Activated naive CD8-positive, alpha-beta T cell (primary cell): ENCODE measurements around the gene COA1.
A peak's percentile ranks its signal among the peaks of the same experiment; 100 is the strongest.

Source experiments
- H3K27ac Mint-ChIP-seq: one replicate; pipeline ENCODE4 v1.8.0; 2021; ENCODE audit warnings: mixed read lengths
- H3K27me3 Mint-ChIP-seq: one replicate; pipeline ENCODE4 v1.8.0; 2021; ENCODE audit warnings: mixed read lengths
- H3K36me3 Mint-ChIP-seq: one replicate; pipeline ENCODE4 v1.8.0; 2021; ENCODE audit warnings: mixed read lengths
- H3K4me1 Mint-ChIP-seq: one replicate; pipeline ENCODE4 v1.8.0; 2021; ENCODE audit warnings: low read depth, mixed read lengths
- H3K4me3 Mint-ChIP-seq: one replicate; pipeline ENCODE4 v1.8.0; 2021; ENCODE audit warnings: mild to moderate bottlenecking, mixed read lengths
- H3K9me3 Mint-ChIP-seq: one replicate; pipeline ENCODE4 v1.8.0; 2021; ENCODE audit warnings: low read depth, mixed read lengths

The COA1 gene

DNA sequence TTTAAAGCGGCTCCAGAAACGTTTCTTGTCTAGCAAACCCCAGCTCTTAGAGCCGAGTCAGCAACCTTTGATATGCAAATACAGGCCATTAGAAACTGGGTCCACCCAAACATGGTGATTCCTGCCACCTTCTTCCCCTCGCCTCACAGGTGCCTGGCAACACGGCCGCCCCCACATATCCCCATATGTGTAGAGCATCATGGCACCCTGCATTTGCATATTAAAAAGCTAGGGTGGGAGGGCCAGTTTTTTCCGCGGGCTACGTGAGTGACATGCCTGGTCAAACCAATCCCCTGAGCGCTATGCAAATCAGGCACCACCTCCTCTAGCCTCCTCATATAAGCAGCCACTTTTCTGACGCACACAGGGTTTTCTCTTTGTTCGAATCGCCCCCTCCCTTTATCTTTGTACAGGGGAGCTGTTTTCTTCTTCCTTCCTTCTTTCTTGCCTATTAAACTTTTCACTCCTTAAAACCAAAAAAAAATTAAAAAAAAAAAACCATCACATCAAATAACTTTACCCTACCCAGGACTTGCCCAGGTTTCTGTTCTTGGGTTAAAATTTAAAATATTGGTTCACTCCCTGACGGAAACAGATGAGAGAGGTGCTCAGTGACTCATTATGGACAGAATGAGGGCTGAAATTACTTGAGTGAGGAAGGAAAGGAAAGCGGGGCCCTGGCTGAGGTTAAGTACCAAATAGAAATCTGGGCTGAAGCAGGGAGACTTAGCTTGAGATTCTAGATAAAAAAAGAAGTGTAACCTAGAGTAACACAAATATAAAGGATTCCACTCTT lies 59.8 kb downstream of the COA1 start:
- H3K36me3 Mint-ChIP-seq, result peaks cover 42% of the 10 kb centered on the region
- H3K27ac Mint-ChIP-seq, result peak overlapping the region; percentile 93
- peak overlapping the region; percentile 76 for H3K4me3 Mint-ChIP-seq
- peaks cover 4% of the 10 kb centered on the region for H3K9me3 Mint-ChIP-seq
- H3K27me3 Mint-ChIP-seq, result no peaks in the 10 kb centered on the region
- H3K4me1 Mint-ChIP-seq, result peaks cover 93% of the 10 kb centered on the region

DNA sequence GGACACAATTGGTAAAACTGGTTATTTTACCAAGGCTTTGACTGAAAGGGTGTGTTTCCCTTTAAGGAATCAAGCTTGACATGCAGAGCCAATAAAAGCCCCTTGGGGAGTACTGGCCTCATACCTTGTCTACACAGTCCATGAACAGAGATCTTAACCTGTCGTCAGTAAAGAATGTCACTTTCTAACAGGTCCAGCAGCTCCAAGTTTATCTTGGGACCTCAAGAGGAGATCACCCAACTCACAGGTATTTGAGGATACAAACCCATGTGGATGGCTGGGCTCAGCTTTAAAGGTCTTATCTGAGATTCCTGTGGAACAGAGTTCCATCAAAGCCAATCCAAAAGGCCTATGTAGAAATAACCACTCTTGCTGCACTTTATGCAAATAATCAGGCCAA lies 61.3 kb downstream of the COA1 start:
- no peak overlapping the region for H3K4me3 Mint-ChIP-seq
- peaks cover 38% of the 10 kb centered on the region for H3K36me3 Mint-ChIP-seq
- H3K27me3 Mint-ChIP-seq, result no peaks in the 10 kb centered on the region
- H3K4me1 Mint-ChIP-seq, result peaks cover 90% of the 10 kb centered on the region
- no peak overlapping the region for H3K27ac Mint-ChIP-seq
- H3K9me3 Mint-ChIP-seq, result peaks cover 4% of the 10 kb centered on the region

DNA sequence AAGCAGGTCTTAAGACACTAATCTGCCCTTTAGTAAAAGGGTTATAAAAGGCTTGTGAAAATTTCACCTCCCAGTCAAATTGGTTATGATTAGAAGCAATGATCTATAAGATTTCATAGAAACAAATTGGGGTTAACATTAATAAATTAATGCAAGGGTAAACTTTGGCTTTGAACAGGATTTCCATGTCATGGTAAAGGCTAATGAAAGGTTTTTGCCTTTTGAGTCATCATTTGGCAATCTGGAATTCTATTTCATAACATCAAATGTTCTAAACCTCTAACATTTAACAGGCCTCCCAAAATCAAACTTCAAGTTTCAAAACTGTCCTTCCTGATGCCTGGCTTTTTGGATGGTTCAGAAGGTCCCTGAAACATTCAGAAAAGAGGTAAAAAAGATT lies 62.4 kb downstream of the COA1 start:
- Mint-ChIP-seq H3K4me1 (peaks cover 83% of the 10 kb centered on the region), H3K27me3 (no peaks in the 10 kb centered on the region), H3K27ac (peak overlapping the region; percentile 72), H3K4me3 (no peak overlapping the region), H3K9me3 (no peaks in the 10 kb centered on the region), H3K36me3 (peaks cover 33% of the 10 kb centered on the region)

DNA sequence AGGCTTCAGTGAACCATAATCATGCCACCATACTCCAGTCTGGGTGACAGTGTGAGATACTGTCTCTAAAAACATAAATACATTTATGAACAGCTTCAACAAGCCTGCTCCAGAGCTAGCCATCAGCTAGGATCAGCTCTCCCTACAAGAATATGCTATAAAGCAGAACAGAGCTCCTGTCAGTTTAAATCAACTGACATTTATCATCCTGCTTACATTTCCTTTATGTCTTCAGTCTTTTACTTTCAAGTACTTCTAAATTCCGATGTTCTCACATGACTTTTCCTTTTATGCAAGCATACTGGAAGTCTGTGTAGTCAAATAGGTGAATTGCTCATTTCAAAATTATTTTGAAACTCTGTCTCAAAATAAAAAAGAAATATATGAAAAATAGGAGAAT lies 64.6 kb downstream of the COA1 start:
- Mint-ChIP-seq H3K9me3 (no peaks in the 10 kb centered on the region), H3K36me3 (peaks cover 33% of the 10 kb centered on the region), H3K27ac (peak overlapping the region; percentile 89), H3K4me3 (no peak overlapping the region), H3K27me3 (no peaks in the 10 kb centered on the region), H3K4me1 (peaks cover 77% of the 10 kb centered on the region)

DNA sequence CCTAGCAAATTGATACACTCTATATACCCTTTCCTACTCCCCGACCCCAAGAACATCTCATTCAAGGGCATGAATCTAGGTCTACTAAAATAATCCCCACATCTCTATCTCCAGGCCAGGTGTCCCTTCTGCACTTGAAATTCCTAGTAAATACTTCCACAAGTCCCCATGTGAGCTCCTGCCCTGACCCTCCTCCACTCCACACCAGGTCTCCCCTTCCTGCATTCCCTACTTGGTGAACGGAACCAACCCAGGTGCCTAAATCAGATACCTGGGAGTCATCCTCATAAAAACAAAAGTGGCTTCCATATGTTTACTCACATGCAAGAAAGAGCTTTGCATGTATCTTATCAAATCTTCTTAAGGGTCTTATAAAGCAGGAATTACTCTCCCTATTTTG lies 69.2 kb downstream of the COA1 start:
- no peaks in the 10 kb centered on the region for H3K27me3 Mint-ChIP-seq
- H3K4me3 Mint-ChIP-seq, result peak overlapping the region; percentile 30
- H3K36me3 Mint-ChIP-seq, result peaks cover 30% of the 10 kb centered on the region
- peaks cover 71% of the 10 kb centered on the region for H3K4me1 Mint-ChIP-seq
- peak overlapping the region; percentile 77 for H3K27ac Mint-ChIP-seq
- no peaks in the 10 kb centered on the region for H3K9me3 Mint-ChIP-seq

DNA sequence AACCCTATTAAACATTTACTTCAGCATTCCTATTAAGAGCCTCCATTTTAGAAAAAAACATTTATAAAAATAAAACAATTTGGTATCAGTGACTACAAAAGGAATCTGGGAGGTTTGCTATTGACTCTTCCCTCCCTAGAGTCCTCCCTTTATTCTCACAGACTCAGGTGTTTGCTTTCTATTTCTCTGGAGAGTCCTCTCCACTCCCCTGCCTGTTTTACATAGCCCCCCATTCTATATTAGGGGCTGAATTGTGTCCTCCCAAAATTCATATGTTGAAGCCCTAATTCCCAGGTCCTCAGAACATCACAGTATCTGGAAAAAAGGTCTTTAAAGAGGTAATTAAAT lies 69.8 kb downstream of the COA1 start:
- Mint-ChIP-seq H3K4me1 (peaks cover 68% of the 10 kb centered on the region), H3K27me3 (no peaks in the 10 kb centered on the region), H3K9me3 (no peaks in the 10 kb centered on the region), H3K27ac (peak overlapping the region; percentile 77), H3K36me3 (peaks cover 31% of the 10 kb centered on the region), H3K4me3 (no peak overlapping the region)

DNA sequence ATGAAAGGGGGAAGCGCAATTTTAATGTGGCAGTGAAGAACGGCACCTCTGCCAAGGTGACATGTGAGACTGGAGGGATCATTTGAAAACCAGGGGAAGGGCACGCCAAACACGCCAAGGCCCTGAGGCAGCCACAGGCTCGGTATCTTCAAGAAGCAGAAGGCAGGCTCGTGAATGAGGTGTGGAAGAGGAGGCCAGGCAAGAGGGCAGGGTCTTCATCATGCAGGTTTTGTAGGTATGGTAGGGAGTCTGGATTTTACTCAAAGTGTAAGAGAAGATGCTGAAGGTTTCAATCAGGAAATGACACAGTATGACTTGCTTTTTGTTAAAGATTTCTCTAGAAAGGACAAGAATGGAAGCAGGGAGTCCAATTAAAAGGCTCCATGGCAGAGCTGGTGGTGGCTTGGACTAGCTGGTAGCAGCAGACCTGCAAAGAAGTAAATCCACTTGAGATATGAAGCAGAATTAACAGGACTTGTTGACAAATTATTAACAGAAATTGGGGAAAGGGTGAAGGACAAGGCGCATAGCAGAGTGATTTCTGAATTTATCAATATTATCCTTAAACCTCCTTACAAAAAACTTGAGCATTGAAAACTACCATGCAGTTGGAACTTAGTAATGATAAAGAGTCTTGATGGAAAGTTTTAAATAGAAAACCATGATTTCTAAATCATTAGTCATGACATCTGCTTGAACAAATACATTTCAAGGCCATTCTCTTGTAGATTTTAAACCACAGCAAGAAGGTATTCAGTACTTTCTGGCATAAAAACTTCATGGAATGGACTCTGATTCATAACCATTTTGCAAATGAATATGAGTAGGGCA lies 70.4 kb downstream of the COA1 start:
- H3K4me1 Mint-ChIP-seq, result peaks cover 68% of the 10 kb centered on the region
- H3K27ac Mint-ChIP-seq, result peak overlapping the region; percentile 98
- peaks cover 37% of the 10 kb centered on the region for H3K36me3 Mint-ChIP-seq

DNA sequence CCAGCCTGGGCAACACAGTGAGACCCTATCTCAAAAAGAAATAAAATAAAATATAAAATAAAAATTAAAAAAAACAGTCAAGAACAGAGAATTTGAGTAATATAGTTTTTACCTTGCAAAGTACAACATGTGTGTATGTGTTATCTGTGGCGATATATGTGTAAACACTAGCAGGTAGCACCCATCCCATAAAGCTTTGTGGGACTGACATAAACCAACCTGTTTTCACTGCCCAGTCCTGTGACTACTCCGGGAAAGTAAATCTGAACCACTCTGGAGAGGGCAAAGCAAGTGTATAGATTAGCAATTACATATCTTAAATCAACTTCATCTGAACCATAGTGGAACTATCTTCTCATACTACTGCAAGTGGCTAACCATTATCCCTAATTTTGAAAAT lies 72.3 kb downstream of the COA1 start:
- H3K27ac Mint-ChIP-seq, result peak overlapping the region; percentile 79
- no peaks in the 10 kb centered on the region for H3K9me3 Mint-ChIP-seq
- H3K27me3 Mint-ChIP-seq, result no peaks in the 10 kb centered on the region
- peaks cover 77% of the 10 kb centered on the region for H3K4me1 Mint-ChIP-seq
- no peak overlapping the region for H3K4me3 Mint-ChIP-seq
- H3K36me3 Mint-ChIP-seq, result peaks cover 36% of the 10 kb centered on the region

More for the DNA sequence above, 70.4 kb downstream of the COA1 start:
- Mint-ChIP-seq H3K4me3 (peak overlapping the region; percentile 71), H3K9me3 (no peaks in the 10 kb centered on the region), H3K27me3 (no peaks in the 10 kb centered on the region)

DNA sequence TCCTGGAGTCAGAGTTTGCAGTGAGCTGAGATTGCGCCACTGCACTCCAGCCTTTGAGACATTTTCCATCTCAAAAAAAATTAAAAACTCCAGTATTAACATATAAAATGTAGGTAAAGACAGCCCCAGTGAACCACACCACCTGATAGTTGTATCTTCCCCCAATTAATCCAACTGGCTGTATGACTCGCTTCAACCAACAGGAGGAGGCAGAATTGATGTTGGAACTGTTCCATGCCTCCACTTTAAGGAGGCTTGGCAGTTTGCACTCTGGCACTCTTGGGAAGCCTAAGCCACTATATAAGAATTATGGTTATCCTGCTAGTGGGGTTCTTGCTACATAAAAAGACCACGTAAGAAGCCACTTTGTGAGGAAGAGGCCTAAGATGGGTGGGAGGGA lies 73.7 kb downstream of the COA1 start:
- Mint-ChIP-seq H3K27ac (no peak overlapping the region), H3K4me3 (no peak overlapping the region), H3K36me3 (peaks cover 34% of the 10 kb centered on the region)

DNA sequence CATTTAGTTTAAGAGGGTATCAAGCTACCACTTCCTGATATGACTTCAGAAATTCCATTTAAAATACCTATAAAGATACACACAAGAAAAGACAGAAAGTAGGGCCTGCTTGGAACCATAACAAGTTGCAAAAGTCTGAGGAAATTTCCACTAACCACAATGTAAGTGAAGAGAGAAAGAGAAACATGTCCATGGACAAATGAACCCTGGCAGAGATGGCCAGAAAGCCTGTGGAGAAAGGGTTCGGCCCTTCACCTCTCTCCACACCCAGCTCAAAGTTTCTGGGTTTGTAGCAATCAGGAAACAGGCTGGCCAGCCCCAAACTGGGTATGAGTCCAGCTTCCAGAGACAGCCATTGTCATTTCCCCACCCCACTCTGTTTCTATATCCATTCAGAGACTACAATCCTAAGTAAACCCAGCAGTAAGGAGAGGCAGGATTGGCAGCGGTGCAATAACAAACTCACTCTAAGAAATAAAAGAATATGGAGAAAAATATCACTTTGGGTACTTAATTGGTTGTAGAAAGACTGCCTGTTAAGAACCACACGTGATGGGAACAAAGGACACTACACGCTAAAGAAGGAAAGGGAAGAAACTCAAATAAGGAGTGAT lies 75.3 kb downstream of the COA1 start:
- peaks cover 34% of the 10 kb centered on the region for H3K36me3 Mint-ChIP-seq
- peak overlapping the region; percentile 27 for H3K4me3 Mint-ChIP-seq
- peak overlapping the region; percentile 76 for H3K27ac Mint-ChIP-seq
- H3K27me3 Mint-ChIP-seq, result no peaks in the 10 kb centered on the region
- peaks cover 84% of the 10 kb centered on the region for H3K4me1 Mint-ChIP-seq
- H3K9me3 Mint-ChIP-seq, result no peaks in the 10 kb centered on the region

More for the DNA sequence above, 73.7 kb downstream of the COA1 start:
- Mint-ChIP-seq H3K4me1 (peaks cover 83% of the 10 kb centered on the region), H3K27me3 (no peaks in the 10 kb centered on the region), H3K9me3 (no peaks in the 10 kb centered on the region)

DNA sequence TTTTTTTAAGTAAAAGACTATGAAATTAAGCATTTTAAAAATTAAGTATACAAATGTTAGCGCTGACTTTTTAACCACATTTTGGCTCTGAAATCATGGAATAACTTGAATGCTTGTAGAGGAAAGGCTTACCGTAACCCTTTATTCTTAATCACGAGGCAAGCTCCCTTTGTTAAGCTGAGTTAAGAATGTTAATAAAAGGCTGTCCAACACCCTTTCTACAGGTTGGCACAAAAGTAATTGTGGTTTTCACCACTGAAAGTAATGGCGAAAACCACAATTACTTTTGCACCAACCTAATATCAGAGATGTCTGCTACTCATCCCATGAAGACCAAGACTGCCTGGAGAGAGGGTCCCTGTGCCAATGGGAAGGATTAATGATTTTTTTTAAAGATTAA lies 75.9 kb downstream of the COA1 start:
- H3K4me1 Mint-ChIP-seq, result peaks cover 84% of the 10 kb centered on the region
- no peaks in the 10 kb centered on the region for H3K9me3 Mint-ChIP-seq
- peak overlapping the region; percentile 27 for H3K4me3 Mint-ChIP-seq

DNA sequence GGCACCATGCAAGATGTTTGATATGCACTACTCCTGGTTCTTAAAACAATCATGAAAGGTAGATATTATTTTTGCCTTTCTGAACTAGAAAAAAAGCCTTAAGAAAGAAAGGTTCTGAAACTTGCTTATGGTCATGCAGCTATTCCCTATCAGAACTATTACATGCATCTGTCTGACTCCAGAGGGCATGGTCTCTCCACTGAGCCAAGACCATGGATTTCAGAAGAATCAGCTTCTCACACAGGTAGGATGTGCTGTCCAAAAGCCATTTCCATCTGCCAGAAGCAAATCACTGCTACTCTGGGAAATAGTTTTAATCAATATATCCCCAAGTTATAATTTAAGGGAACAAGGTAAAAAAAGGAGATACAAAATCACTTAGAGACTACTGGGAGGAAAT lies 77.0 kb downstream of the COA1 start:
- Mint-ChIP-seq H3K9me3 (no peaks in the 10 kb centered on the region), H3K36me3 (peaks cover 28% of the 10 kb centered on the region), H3K4me1 (peaks cover 88% of the 10 kb centered on the region), H3K27ac (peak overlapping the region; percentile 97), H3K27me3 (no peaks in the 10 kb centered on the region), H3K4me3 (peak overlapping the region; percentile 56)

More for the DNA sequence above, 75.9 kb downstream of the COA1 start:
- Mint-ChIP-seq H3K27ac (peak overlapping the region; percentile 76), H3K36me3 (peaks cover 30% of the 10 kb centered on the region), H3K27me3 (no peaks in the 10 kb centered on the region)

DNA sequence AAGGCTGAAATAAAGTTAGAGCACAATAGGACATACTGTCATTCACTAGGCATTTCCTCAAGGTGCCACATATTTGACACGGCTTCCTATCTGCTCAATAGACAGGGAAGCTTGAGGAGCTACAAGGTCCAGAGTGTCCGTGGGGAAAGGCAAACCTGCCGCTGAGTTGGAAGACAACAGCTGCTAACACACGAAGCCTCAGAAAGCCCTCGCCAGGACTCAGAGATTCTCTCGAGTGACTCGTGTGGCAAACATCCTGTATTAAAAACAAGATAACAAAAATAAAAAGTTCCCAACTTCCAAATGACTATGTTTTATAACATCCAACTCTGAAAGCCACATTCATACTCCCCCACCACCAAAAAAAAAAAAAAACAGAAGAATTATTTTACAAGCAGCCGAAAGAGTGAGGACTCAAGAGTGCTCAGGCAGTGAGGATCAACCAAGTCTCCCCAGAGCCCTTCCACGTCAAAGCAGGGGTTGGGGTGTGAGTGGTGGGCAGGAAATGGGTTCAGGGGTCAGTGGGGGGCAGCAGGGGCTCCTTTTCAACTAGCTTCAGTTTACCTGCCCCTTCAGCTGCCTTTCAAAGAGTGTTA lies 78.8 kb downstream of the COA1 start:
- peak overlapping the region; percentile 75 for H3K4me3 Mint-ChIP-seq
- H3K27me3 Mint-ChIP-seq, result no peaks in the 10 kb centered on the region
- H3K9me3 Mint-ChIP-seq, result no peaks in the 10 kb centered on the region
- H3K36me3 Mint-ChIP-seq, result peaks cover 26% of the 10 kb centered on the region
- peak overlapping the region; percentile 97 for H3K27ac Mint-ChIP-seq
- H3K4me1 Mint-ChIP-seq, result peaks cover 94% of the 10 kb centered on the region

DNA sequence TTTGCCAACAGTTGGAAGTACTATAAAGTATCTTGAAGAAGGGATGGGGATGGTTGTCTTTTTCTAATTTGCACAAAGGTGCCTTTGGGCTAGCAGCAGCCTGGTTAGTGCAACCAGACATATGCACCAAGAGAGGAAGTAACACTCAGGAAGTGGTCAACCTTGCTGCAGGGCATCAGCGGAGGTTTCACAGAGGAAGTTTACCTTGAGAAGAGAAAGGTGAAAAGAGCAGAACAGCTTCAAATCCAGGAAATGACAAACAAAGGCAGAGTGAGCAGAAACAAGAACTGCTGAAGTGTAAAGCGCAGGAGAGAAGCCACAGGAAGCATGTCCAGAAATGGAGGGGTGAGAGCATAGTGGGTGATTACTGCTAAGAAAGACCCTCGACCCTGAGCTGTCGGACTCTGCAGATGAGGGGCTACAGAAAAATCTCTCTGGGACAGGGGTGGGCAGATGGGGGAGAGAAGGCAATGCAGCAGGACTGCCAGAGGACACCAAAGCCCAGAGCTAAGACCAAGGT lies 79.5 kb downstream of the COA1 start:
- Mint-ChIP-seq H3K27me3 (no peaks in the 10 kb centered on the region), H3K27ac (peak overlapping the region; percentile 97), H3K9me3 (no peaks in the 10 kb centered on the region), H3K36me3 (peaks cover 29% of the 10 kb centered on the region), H3K4me3 (peak overlapping the region; percentile 75), H3K4me1 (peaks cover 96% of the 10 kb centered on the region)
